ENCODE results near the gene FAU.

Gene FAU

GRCh38 chr11:65135633-65136145 is 13.8 kb upstream of the FAU start:
- no peak for DNase-seq

DNA sequence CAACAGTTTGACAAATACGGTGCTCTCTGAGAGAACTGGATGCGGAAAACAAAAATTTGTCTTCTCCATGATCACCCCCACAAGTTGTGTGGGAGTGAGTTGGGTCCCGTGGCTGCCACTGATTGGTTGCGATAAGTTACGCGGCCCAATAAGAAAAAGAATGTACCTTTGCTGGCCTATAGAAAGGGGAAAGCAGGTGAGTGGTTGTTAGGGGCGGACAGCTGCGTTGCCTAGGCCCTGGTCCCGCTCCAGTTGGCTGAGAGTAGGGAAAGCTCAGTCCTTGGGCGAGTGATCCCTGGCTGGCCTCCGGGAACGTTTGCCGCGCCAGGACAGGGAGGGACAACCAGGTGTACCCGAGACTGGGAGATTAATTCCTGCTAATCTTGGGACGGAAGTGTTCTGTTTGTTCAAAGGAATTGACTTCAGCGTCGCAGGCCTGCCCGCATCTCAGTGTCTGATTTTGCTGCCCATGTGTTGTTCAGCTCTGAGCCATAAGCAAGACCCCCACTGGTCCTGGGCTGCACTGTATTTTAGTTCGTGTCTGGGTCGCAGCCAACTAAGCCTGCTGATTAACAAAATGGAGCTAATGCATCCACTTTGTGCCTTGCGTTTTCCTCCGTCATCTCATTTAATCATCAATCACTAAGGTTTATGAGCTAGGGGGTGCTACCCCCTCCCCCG is 13.2 kb upstream of the FAU start:
- peak; percentile 89 to 93 (median 90) for DNase-seq

DNA sequence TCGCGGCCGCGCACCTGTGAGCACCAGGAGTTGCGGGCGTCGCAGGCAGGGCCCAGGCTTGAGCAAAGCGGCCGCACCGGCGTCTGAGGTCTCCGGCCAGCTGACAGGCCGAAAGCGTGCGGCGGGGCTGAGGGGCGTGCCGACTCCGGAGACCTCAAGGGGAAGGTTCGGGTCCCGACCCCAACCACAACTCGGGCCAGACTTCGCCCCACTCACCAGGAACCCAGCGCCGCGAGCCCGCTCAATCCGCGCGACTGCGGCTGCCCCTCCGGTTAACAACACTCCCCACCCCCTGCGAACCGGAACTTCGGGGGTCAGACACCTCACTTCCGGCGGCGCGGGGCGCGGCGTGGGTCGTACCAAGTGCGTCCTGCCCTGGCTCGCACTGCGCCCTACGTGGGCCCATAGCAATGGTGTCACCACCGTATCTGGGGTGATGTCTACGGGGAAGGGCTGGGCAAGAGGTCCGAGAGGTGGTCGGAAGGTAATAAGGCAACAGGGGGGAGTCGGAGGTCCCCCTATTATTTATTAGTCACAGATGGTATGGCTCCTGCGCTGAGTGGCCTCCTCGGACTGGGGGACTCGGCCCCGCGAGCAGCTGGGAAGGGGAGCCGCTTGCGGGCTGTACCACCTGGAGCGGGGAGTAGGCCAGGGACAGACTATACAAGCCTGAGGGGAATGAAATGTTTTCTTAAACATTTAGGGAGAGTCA is 12.5 kb upstream of the FAU start, which contains the start of gene SYVN1:
SYVN1 (minus strand) TSS at position 280 of the 712 bp plus-strand sequence. CDS start 918 bp downstream, outside the sequence.
- DNase-seq, result peak; percentile 90 to 95 (median 92)

DNA sequence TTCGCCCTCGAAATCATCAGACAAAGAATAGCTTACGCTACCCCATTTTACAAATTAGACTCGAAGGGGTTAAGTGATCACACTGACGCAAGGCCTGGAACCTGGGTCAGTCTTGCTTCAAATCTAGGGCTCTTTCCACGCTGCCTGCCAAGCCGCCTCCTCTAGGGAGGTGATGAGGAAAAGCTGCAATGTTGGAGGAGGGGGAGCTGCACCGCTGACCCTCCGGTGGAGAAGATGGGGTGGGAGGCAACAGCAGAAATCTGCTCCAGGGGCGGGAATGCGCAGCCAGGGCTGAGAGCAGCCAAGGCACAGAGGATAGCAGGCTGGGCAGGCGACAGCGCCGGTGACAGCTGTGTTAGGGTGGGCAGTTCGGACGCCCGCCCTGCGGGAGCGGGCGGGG is 11.8 kb upstream of the FAU start:
- DNase-seq, result peak in 1 of 3 donors; percentile 14

DNA sequence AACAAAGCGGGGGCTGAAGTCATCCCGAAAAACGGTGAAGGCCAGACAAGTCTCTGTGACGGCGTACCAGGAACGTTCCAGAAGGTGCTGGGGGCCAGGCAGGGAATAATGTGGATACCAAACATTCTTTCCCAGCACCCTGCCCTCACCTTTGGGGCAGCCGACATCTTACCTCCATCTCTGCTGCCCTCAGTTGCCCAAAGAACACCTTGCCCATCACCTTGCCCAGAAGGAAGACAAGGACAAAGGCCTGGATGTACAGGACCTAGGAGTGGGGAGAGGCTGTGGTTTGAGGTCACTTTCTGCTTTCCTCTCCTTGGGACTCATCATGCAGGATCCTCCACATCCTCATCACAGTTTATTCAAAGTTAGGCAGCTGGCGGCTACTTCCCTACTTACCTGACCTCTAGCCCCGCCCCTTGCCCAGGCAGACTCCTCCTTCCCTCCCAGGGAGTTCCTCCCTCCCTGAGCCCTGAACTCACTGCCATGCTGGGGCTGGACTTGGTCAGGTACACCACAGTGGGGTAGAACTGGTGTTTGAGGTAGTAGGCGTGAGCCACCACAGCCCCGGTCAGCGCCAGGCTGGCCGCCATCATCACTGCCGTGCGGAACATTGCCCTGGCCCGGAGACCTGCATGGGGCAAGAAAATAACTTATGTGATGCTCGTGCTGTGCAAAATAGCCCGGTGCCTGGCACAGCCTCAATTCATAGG is 11.2 kb upstream of the FAU start:
- peak; percentile 39 to 65 (median 44) for DNase-seq

DNA sequence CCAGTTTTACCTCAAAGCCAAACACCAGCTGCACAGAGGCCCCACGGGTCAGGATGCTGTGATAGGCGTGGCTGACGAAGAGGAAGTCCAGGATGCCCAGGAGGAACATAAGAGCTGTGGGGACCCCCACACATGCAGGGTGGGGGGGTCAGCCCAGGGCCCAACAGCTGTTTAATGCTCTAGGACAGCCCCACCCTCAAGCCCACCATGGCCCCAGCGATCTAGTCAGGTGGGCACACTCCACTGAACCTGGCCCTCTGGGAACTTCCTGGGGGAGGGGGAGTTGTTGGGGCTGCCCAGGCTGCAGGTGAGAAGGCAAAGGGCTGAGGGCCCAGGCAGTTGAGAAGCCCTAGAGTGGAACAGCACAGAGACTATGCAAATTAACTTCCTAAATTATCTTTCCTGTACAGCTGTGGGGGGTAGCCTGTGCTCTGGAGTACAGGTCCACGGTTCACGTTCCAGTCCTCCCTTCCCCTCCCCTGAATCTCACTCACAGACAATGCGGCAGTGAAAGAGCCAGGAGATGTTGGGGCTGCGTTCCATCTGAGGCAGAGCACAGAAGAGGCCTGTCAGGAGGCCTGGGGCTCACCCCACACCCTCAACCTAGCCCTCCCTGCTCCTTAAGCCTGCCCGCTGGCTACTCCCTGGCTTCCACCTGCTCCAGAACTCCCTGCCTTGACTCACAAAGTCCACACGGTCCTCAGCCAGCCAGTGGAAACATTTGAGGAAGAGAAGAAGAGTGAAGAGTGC is 10.5 kb upstream of the FAU start:
- no peak for DNase-seq

DNA sequence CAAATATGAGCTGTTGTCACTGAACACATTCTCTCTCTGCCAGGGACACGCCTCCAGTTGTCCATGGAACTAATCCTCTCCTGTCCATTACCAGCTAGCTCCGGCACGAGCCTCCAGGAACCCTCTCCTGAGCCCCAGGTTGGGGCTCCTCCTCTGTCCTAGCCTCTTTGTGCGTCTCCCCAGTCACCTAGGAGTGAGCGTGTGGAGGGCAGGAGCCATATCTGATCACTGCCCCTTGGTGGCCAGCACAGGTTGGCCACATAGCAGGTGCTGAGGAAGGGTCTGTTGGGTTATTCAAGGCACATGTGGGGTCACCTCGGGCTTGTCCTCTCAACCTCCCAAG is 9.9 kb upstream of the FAU start:
- no peak for DNase-seq

GRCh38 chr11:65131417-65131776 is 9.5 kb upstream of the FAU start:
- no peak for DNase-seq

- DNase-seq, result no peak
Observed at GRCh38 chr11:65130631-65131416, 8.9 kb upstream of the FAU start.

DNA sequence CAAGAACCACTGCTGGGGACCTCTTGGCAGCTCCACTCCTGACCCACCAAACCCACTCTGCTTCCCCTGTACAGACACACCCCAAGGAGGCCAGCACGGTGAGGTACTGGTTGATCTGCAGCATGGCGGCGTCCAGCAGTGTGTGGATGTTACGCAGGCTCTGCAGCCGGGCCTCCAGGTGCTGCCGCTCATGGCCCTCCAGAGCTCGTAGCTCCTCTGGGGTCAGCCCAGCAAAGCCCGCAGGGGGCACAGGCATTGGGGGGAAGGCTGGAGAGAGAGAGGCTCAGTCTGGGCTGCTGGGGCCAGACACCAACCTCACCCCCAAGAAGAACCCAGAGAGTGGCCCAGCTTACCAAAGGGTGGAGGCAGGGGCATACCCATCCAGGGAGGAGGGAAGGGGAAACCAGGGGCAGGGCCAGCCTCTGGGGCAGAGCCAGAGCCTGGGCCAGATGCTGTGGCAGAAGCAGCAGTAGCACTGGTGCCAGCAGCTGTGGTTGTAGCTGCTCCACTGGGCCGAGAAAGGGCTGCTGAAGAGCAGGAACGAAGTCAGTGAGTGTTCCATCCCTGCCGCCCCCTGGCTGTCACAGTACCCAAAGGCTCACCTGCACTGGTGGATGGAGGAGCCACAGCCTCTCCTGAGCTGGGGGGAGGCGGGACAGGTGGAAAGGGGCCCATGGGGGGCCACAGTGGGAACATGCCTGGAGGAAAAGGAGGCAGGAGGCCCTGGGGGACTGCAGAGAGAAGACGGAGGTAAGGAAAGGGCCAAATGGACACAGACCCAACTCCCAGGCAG is 7.9 kb upstream of the FAU start:
- no peak for DNase-seq

- DNase-seq, result no peak
Observed at GRCh38 chr11:65128182-65129145, 6.5 kb upstream of the FAU start.

DNA sequence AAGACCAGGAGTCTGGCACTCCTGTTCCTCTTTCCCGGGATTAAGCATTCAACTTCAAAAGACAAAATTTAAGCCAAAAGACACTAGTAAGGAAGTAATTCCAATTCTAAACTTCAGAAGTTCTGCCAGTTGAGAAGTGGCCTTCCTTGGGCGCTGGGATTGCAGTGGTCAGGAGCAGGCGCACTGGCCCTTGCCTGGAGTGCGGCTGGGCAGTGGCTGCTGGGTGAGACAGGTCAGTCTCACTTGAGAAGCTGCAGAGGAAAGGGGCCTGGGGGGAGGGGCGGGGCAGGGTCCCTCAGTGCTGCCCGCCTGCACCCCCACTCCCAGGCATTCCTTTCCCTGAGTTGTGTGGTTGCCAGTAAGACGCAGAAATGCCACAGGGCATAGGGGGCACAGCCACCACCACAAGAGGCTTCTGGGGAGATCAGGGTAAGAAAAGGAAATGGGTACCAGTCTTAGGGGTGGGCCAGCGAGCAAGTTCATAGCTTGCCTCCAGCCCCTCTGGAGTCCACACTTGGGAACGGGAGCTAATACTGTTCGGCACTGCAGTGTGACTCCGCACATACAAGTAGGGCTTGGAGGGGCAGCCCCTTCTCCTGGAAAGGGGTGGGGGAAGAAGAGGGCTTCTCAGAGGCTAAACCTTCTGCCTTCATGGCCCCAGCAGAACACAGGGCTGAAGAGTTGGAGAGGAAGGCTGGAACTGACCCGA is 5.7 kb upstream of the FAU start:
- DNase-seq, result no peak

- no peak for DNase-seq
Observed at GRCh38 chr11:65126624-65127274, 4.8 kb upstream of the FAU start.

DNA sequence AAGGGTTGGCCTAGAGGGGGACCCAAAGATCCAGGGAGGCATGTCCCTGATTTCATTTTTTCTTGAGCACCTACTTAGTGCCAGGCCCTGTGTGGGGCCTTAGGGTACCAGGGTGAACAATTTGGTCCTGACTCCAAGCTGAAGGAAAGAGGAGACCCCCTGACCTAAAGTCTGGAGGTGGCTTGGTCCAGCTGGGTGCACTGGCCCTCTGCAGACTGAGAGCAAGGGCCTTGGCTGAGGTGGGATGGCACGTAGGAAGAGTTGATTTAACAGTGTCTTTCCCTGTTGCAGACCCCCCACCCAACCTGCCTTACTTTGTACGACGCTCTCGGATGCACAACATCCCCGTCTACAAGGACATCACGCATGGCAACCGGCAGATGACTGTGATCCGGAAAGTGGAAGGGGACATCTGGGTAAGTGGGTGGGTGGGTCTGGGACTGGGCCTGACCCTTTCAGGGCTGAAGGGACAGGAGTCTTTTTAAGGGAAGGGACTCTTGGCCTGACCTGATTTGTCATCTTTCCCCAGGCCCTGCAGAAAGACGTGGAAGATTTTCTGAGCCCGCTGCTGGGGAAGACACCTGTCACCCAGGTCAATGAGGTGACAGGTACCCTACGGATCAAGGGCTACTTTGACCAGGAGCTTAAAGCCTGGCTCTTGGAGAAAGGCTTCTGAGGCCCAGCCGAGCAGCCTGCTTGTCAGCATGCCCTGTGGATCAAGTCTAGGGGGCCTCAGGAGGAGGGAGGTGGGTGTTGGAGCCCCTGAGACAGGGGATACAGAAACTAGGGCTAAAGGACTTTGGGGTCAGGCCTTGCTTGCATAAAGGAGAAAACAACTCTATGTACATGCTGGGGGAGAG is 3.5 kb upstream of the FAU start:
- no peak for DNase-seq

GRCh38 chr11:65124480-65125196 is 2.7 kb upstream of the FAU start:
- DNase-seq, result no peak

- DNase-seq, result peak; percentile 31 to 44 (median 33)
Observed at GRCh38 chr11:65121447-65121864, 478 bp downstream of the FAU start.

GRCh38 chr11:65120831-65121230 is 1.1 kb downstream of the FAU start:
- DNase-seq, result no peak
